ENCODE data around the gene WWOX. TPM values are rescaled to one million over a fixed set of nuclear protein-coding genes. Genes with fewer than 3 reads are reported as not detected.

The WWOX gene
- total and polyA plus RNA-seq, 2 experiments from 2014 or later: 17.0 to 39.8 TPM

GRCh38 chr16:79013930-79014660 is 914.6 kb downstream of the WWOX start:
- no peak for DNase-seq (ENCODE audit: low spot score)
- Histone ChIP-seq H3K4me3 (no peak overlapping the region), H3K27me3 (no peaks in the 10 kb centered on the region), H2AFZ (no peak overlapping the region), H3K4me1 (ENCODE audit: insufficient read depth) (no peaks in the 10 kb centered on the region), H3K4me2 (no peak overlapping the region), H3K27ac (no peak overlapping the region), H3K36me3 (replicated peaks; ENCODE audit: insufficient read depth, low read depth) (no peaks in the 10 kb centered on the region), H4K20me1 (ENCODE audit: insufficient read depth, poor library complexity, severe bottlenecking) (no peaks in the 10 kb centered on the region), H3K9me3 (ENCODE audit: low read depth) (no peaks in the 10 kb centered on the region), H3K79me2 (no peaks in the 10 kb centered on the region), H3K9me2 (replicated peaks; ENCODE audit: insufficient read depth) (no peaks in the 10 kb centered on the region)
- WGBS (ENCODE audit: low lambda C conversion rate, missing lambda C conversion rate): 70% methylated on average over 17 of the region's 17 CpGs
- TF ChIP-seq EZH2 (IDR thresholded peaks at IDR 0.05; ENCODE audit: borderline replicate concordance) (no peak), EZH2phosphoT487 (IDR thresholded peaks at IDR 0.05; ENCODE audit: low read depth, severe bottlenecking, unreplicated experiment) (no peak)
- TF ChIP-seq, protein P1, sequence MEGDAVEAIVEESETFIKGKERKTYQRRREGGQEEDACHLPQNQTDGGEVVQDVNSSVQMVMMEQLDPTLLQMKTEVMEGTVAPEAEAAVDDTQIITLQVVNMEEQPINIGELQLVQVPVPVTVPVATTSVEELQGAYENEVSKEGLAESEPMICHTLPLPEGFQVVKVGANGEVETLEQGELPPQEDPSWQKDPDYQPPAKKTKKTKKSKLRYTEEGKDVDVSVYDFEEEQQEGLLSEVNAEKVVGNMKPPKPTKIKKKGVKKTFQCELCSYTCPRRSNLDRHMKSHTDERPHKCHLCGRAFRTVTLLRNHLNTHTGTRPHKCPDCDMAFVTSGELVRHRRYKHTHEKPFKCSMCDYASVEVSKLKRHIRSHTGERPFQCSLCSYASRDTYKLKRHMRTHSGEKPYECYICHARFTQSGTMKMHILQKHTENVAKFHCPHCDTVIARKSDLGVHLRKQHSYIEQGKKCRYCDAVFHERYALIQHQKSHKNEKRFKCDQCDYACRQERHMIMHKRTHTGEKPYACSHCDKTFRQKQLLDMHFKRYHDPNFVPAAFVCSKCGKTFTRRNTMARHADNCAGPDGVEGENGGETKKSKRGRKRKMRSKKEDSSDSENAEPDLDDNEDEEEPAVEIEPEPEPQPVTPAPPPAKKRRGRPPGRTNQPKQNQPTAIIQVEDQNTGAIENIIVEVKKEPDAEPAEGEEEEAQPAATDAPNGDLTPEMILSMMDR (IDR thresholded peaks at IDR 0.05; ENCODE audit: poor library complexity): no peak

GRCh38 chr16:79018650-79019429 is 919.4 kb downstream of the WWOX start:
- Histone ChIP-seq H3K27me3 (no peaks in the 10 kb centered on the region), H4K20me1 (ENCODE audit: insufficient read depth, poor library complexity, severe bottlenecking) (no peaks in the 10 kb centered on the region)

DNA sequence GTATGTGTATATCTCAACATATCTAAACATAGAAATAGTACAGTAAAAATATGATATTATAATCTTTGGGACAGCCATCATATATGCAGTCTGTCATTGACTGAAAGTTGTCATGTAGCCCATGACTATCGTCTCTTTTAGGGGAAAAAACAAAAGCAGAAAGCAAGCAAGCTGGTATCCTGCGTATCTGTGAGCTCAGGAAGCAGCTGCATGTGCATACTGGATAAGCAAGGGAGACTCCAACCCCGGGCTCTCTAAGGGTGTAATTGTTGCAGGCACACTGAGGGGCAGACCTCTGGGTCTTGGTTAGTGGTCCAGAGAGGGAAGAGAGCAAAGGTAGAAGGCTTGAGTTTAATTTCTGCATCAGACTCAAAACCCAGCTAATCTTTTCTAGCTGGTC is 920.0 kb downstream of the WWOX start:
- H3K9me2 ChIP-seq (replicated peaks; ENCODE audit: insufficient read depth): no peaks in the 10 kb centered on the region
- H3K4me1 ChIP-seq (ENCODE audit: insufficient read depth): no peaks in the 10 kb centered on the region
- H3K4me2 ChIP-seq: no peak overlapping the region
- H4K20me1 ChIP-seq (ENCODE audit: insufficient read depth, poor library complexity, severe bottlenecking): no peaks in the 10 kb centered on the region
- H3K9me3 ChIP-seq (ENCODE audit: low read depth): no peaks in the 10 kb centered on the region
- WGBS (ENCODE audit: low lambda C conversion rate, missing lambda C conversion rate): 92% methylated on average over 3 of the region's 3 CpGs
- no peaks in the 10 kb centered on the region for H3K36me3 ChIP-seq (replicated peaks; ENCODE audit: insufficient read depth, low read depth)
- H2AFZ ChIP-seq: no peak overlapping the region
- H3K4me3 ChIP-seq: no peak overlapping the region
- TF ChIP-seq, protein P1 (IDR thresholded peaks at IDR 0.05; ENCODE audit: poor library complexity): no peak
- TF ChIP-seq EZH2phosphoT487 (IDR thresholded peaks at IDR 0.05; ENCODE audit: low read depth, severe bottlenecking, unreplicated experiment): no peak
- no peak for TF ChIP-seq EZH2 (IDR thresholded peaks at IDR 0.05; ENCODE audit: borderline replicate concordance)
- no peak overlapping the region for H3K27ac ChIP-seq
- no peaks in the 10 kb centered on the region for H3K27me3 ChIP-seq
- no peaks in the 10 kb centered on the region for H3K79me2 ChIP-seq
- no peak for DNase-seq (ENCODE audit: low spot score)

More at GRCh38 chr16:79018650-79019429, 919.4 kb downstream of the WWOX start:
- H3K4me1 ChIP-seq (ENCODE audit: insufficient read depth): no peaks in the 10 kb centered on the region
- no peaks in the 10 kb centered on the region for H3K9me3 ChIP-seq (ENCODE audit: low read depth)
- DNase-seq (ENCODE audit: low spot score): no peak
- H3K36me3 ChIP-seq (replicated peaks; ENCODE audit: insufficient read depth, low read depth): no peaks in the 10 kb centered on the region
- 97% methylated on average over 12 of the region's 13 CpGs for WGBS (ENCODE audit: low lambda C conversion rate, missing lambda C conversion rate)
- H3K27ac ChIP-seq: no peak overlapping the region
- H3K4me2 ChIP-seq: no peak overlapping the region
- TF ChIP-seq EZH2 (IDR thresholded peaks at IDR 0.05; ENCODE audit: borderline replicate concordance): no peak
- no peak for TF ChIP-seq EZH2phosphoT487 (IDR thresholded peaks at IDR 0.05; ENCODE audit: low read depth, severe bottlenecking, unreplicated experiment)
- TF ChIP-seq, protein P1 (IDR thresholded peaks at IDR 0.05; ENCODE audit: poor library complexity): no peak
- H3K4me3 ChIP-seq: no peak overlapping the region
- no peak overlapping the region for H2AFZ ChIP-seq
- no peaks in the 10 kb centered on the region for H3K9me2 ChIP-seq (replicated peaks; ENCODE audit: insufficient read depth)
- no peaks in the 10 kb centered on the region for H3K79me2 ChIP-seq

Measured in hepatocyte (in vitro differentiated cells).